A673 (cell line): ENCODE measurements around the gene LDB3. TPM values are rescaled to one million over a fixed set of nuclear protein-coding genes. Genes with fewer than 3 reads are reported as not detected.

Experiments used
- BruUV-seq: library from RNA; stranded (reverse); fragments of 400-500 nt; replicated peaks from 2 replicates; lab custom pipeline; 2021; lab: Mats Ljungman, UMichigan
- CTCF ChIA-PET: fragments of 300-600 bp; sonication (Branson Sonifier 250); formaldehyde crosslinking; loops from one replicate; lab custom pipeline; 2022; ENCODE audit warnings: antibody characterized with exemption; lab: Charles Lee
- POLR2A ChIA-PET: fragments of 300-600 bp; sonication (Branson Sonifier 250); formaldehyde crosslinking; loops from one replicate; lab custom pipeline; 2022; ENCODE audit warnings: antibody characterized with exemption; ENCODE audit not compliant: low non-redundant PET; lab: Charles Lee
- DNase-seq: peaks from one replicate; pipeline ENCODE4 v3.0.0-alpha.2; 2015; ENCODE audit warnings: low spot score
- H3K27ac ChIP-seq: fragments of 200-600 bp; sonication (generic); 2 replicates; pipeline ENCODE4 v1.5.1; 2016; ENCODE audit warnings: mixed run types, low read depth, mild to moderate bottlenecking, mixed read lengths, antibody characterized with exemption, low read length; ENCODE audit not compliant: poor library complexity, severe bottlenecking
- H3K27me3 ChIP-seq: fragments of 200-600 bp; sonication (generic); replicated peaks from 2 replicates; pipeline ENCODE4 v1.6.1; 2017; ENCODE audit warnings: mixed run types, low read depth, mild to moderate bottlenecking, mixed read lengths, antibody characterized with exemption, low read length; ENCODE audit not compliant: insufficient read depth, poor library complexity
- H3K36me3 ChIP-seq: fragments of 200-600 bp; sonication (generic); 2 replicates; pipeline ENCODE4 v1.6.1; 2016; ENCODE audit warnings: mixed run types, mild to moderate bottlenecking, mixed read lengths, antibody characterized with exemption, low read length; ENCODE audit not compliant: insufficient read depth, poor library complexity, severe bottlenecking
- H3K4me1 ChIP-seq: fragments of 200-600 bp; sonication (generic); 2 replicates; pipeline ENCODE4 v1.6.1; 2017; ENCODE audit warnings: mixed run types, mild to moderate bottlenecking, mixed read lengths, antibody characterized with exemption, low read length; ENCODE audit not compliant: insufficient read depth, poor library complexity, severe bottlenecking
- H3K4me3 ChIP-seq: fragments of 200-600 bp; sonication (generic); 2 replicates; pipeline ENCODE4 v1.5.1; 2016; ENCODE audit warnings: low read depth, mixed run types, mild to moderate bottlenecking, mixed read lengths, low read length; ENCODE audit not compliant: poor library complexity, severe bottlenecking
- H3K9me3 ChIP-seq: fragments of 200-600 bp; sonication (generic); 2 replicates; pipeline ENCODE4 v1.6.1; 2016; ENCODE audit warnings: mixed run types, low read depth, mild to moderate bottlenecking, mixed read lengths, antibody characterized with exemption, low read length; ENCODE audit not compliant: poor library complexity, severe bottlenecking
- EZH2 ChIP-seq: fragments of 200-600 bp; sonication (generic); IDR thresholded peaks from 2 replicates; pipeline ENCODE4 v1.6.1; 2017; ENCODE audit warnings: borderline replicate concordance, low read depth, mild to moderate bottlenecking, mixed read lengths, antibody characterized with exemption, low read length; ENCODE audit not compliant: poor library complexity, severe bottlenecking
- intact Hi-C: fragments of 100-400 bp; cut with micrococcal nuclease; formaldehyde crosslinking; loops from one replicate; pipeline ENCODE4 v1.10.0; 2022; ENCODE audit not compliant: unreplicated experiment
- total RNA-seq: library from RNA; stranded (reverse); gene quantifications from 2 replicates; pipeline ENCODE4 v1.2.3, GENCODE V29; 2021
- TF ChIP-seq, protein P1 (sequence below): fragments of 300-800, 200-600 bp; sonication (generic); conservative IDR thresholded peaks from 2 replicates; pipeline ENCODE4 v1.5.1; 2017; ENCODE audit warnings: low read depth, mild to moderate bottlenecking, antibody characterized with exemption, low read length, moderate library complexity, mixed read lengths

Gene LDB3
- total RNA-seq, 1 experiment from 2014 or later = 0.34 TPM

DNA sequence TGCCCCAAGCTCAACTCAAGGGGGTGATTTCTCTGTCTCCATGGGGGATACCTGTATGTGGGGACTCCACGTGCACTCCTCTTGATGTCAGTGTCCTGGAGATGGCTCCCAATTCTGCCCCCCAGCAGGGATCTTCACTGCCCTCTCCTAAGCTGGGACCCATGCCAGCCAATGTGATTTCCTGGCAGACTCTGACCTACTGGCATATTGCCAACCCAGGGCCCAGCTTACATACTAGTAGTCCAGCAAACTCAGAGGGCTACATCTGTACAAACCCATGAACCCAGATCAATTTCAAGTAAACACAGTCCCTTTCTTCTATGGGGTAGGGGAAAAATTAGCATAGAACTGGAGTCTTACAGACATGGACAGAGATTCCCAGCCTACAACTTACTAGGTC is 61.9 kb downstream of the LDB3 start:
- ChIA-PET POLR2A (no interaction called here), CTCF (no interaction called here)
- H3K27ac ChIP-seq = no peak overlapping the region
- DNase-seq = no peak
- H3K4me3 ChIP-seq = no peak overlapping the region
- H3K27me3 ChIP-seq = no peaks in the 10 kb centered on the region
- BruUV-seq = no TSS peak
- no peaks in the 10 kb centered on the region for H3K36me3 ChIP-seq
- peaks cover 5% of the 10 kb centered on the region for H3K4me1 ChIP-seq
- TF ChIP-seq EZH2 = no peak
- TF ChIP-seq, protein P1, sequence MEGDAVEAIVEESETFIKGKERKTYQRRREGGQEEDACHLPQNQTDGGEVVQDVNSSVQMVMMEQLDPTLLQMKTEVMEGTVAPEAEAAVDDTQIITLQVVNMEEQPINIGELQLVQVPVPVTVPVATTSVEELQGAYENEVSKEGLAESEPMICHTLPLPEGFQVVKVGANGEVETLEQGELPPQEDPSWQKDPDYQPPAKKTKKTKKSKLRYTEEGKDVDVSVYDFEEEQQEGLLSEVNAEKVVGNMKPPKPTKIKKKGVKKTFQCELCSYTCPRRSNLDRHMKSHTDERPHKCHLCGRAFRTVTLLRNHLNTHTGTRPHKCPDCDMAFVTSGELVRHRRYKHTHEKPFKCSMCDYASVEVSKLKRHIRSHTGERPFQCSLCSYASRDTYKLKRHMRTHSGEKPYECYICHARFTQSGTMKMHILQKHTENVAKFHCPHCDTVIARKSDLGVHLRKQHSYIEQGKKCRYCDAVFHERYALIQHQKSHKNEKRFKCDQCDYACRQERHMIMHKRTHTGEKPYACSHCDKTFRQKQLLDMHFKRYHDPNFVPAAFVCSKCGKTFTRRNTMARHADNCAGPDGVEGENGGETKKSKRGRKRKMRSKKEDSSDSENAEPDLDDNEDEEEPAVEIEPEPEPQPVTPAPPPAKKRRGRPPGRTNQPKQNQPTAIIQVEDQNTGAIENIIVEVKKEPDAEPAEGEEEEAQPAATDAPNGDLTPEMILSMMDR = no peak
- no peaks in the 10 kb centered on the region for H3K9me3 ChIP-seq
- intact Hi-C loops = no loop called here

DNA sequence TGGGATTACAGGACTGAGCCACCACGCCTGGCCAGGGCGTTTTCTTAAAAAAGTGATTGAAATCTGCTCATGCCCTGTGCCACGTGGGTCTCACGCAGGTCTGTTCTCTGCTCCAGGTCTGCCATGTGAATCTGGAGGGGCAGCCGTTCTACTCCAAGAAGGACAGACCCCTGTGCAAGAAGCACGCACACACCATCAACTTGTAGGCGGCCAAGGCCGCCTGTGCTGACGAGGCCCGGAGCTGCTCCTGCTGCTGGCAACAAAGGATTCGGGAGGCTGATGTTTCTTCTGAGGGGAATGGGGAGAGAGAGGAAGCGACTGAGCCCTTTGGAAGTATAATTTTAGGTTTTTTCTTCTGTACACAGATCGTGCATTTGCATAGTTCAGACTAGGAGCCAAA is 64.5 kb downstream of the LDB3 start:
- Histone ChIP-seq H3K4me3 (no peak overlapping the region), H3K27me3 (no peaks in the 10 kb centered on the region), H3K36me3 (no peaks in the 10 kb centered on the region), H3K4me1 (peaks cover 5% of the 10 kb centered on the region), H3K27ac (no peak overlapping the region), H3K9me3 (no peaks in the 10 kb centered on the region)
- no TSS peak for BruUV-seq
- POLR2A ChIA-PET = no interaction called here
- DNase-seq = no peak
- no peak for TF ChIP-seq EZH2
- TF ChIP-seq, protein P1 = no peak
- CTCF ChIA-PET = no interaction called here
- intact Hi-C loops = no loop called here

DNA sequence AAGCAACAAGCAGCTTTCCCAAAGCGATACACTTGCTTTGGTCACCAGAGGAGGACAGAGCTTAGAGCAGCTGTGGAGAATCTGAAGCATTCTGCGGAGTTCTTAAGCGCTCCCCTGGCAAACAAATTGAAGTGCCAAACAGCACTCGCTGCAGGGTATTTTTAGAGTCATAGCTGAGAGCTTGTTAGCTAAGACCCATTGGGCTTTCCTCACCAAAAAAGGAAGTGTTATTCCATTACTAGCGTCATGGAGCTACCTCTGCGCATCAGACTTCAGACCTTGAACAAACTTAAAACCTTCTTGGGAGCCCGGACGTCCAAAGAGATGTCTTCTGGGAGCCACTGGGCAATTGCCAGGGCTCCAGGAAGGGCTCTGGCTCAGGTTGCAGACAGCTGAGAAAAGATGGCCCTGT is 65.0 kb downstream of the LDB3 start:
- H3K4me1 ChIP-seq = peaks cover 5% of the 10 kb centered on the region
- H3K36me3 ChIP-seq = no peaks in the 10 kb centered on the region
- H3K27me3 ChIP-seq = no peaks in the 10 kb centered on the region
- no TSS peak for BruUV-seq
- intact Hi-C loops = no loop called here
- no peak overlapping the region for H3K27ac ChIP-seq
- POLR2A ChIA-PET = no interaction called here
- TF ChIP-seq, protein P1 = no peak
- no peak for TF ChIP-seq EZH2
- no peak overlapping the region for H3K4me3 ChIP-seq
- H3K9me3 ChIP-seq = no peaks in the 10 kb centered on the region
- no peak for DNase-seq
- CTCF ChIA-PET = no interaction called here
